ENCODE results near the gene COX4I2.

- TF ChIP-seq SP1 (IDR thresholded peaks at IDR 0.05): no peak
- no peak for TF ChIP-seq NFRKB (IDR thresholded peaks at IDR 0.05)
- TF ChIP-seq ELF4 (IDR thresholded peaks at IDR 0.05): no peak
- TF ChIP-seq FOXM1 (IDR thresholded peaks at IDR 0.05; ENCODE audit: borderline replicate concordance): no peak
- TF ChIP-seq CTBP1 (IDR thresholded peaks at IDR 0.05; ENCODE audit: borderline replicate concordance): no peak
- no peak for TF ChIP-seq SUZ12 (IDR thresholded peaks at IDR 0.05)
These were observed 56.4 kb downstream of the COX4I2 start for GRCh38 chr20:31693987-31694661.
